GM21717 (cell line): ENCODE data around the gene CFAP157.
"Not testable (repeated sequence)": the region's sequence is repeated elsewhere in the genome, so short reads cannot be mapped to it uniquely, and the experiment has no call there.

Experiments used
- ATAC-seq: cut with Tn5 transposase; IDR thresholded peaks from one replicate; pipeline ENCODE4 v1.9.1; 2021; ENCODE audit warnings: mild to moderate bottlenecking, moderate library complexity; ENCODE audit not compliant: unreplicated experiment

CFAP157 gene

GRCh38 chr9:127734747-127735529, 28.1 kb downstream of the CFAP157 start, which contains the start of gene TOR2A:
Gene TOR2A (minus strand): TSS chr9:127735294. CDS start chr9:127735270, 24 bp downstream.
- peak; percentile 85 for ATAC-seq

GRCh38 chr9:127735530-127736185, 28.9 kb downstream of the CFAP157 start:
- no peak for ATAC-seq

DNA sequence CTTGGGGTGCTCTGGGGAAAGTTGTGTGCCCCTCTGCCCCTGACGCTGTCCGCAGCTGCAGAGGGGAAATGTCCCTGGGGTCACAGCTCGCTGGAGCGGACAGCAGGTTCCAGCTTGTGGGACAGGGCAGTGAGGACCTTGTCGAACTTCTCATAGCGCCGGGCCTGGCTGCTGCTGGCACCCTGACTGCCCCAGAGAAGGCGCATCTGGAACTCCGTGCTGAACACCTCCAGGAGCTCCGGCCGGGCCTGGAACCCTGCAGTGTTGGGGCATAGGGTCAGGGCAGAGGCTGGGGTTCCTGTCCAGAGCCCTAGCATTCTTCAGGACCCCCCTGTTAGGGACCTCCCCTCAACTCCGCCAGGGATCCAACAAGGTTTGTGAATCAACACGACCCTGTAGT, 31.9 kb downstream of the CFAP157 start:
- no peak for ATAC-seq

DNA sequence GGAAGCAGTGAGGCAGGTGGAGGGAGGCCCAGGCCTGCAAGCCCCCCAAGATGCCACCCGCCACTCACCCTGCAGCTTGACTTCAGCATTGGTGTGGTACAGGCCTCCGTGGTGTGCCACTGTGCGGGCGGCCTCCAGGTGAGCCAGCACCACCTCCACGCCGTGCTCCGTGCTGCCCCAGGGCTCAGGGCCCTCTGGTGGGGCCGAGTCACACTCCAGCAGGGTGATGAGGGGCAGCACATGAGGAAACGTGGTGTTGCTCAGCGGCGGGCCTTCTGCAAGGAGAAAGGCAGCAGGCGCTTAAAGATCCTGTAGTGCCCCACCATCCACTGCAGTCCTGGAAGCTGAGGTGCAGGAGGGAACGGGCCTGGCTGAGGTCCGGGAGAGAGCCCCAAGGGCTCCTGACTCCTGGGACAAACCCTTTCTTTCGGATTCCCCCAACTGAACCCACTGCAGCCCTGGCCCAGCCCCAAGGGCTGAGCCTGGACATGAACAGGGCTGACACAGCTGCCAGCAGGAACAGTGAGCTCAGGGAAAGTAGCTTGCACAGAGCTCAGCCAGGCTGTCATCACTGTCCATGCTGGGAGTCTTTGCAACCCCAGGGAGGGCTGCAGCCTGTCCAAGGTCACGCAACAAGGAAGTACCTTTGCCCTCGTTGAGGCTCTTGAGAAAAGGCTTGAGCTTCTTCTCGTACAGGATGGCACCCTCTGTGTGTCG, 33.0 kb downstream of the CFAP157 start:
- ATAC-seq = no peak

GRCh38 chr9:127741831-127742434, 35.1 kb downstream of the CFAP157 start:
- ATAC-seq = no peak

DNA sequence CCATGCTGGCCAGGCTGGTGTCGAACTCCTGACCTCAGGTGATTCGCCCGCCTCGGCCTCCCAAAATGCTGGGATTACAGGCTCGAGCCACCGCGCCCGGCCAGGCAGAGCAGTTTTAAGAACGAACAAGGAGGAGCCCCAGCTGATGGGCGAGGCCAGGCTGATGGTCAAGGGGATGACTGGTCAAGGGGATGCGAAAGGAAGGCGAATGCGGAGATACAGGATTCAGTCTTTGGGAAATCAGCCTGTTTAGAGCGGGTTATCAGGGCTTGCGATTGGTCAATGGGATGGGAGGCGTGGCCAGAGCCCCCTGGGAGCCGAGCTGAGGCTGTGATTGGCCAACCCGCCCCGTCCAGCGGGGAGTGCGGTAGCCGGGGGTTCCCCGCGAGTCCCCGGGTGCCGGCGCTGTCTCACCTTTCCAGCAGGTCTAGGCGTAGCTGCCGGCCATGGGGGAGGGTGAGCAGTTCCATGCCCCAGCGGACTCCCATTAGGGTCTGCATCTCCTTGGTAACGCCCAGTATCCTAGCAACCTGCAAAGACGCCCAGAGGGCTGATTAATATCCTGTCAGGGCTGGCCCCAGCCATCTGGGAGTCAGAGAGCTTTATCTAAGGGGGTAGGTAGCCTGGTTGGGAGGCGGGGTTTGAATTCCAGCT, 35.8 kb downstream of the CFAP157 start:
- ATAC-seq = no peak

- no peak for ATAC-seq
These were observed 37.8 kb downstream of the CFAP157 start for GRCh38 chr9:127744398-127745110.

- no peak for ATAC-seq
These were observed 40.3 kb downstream of the CFAP157 start for GRCh38 chr9:127746959-127747569.

GRCh38 chr9:127749090-127749787, 42.5 kb downstream of the CFAP157 start:
- ATAC-seq = no peak

DNA sequence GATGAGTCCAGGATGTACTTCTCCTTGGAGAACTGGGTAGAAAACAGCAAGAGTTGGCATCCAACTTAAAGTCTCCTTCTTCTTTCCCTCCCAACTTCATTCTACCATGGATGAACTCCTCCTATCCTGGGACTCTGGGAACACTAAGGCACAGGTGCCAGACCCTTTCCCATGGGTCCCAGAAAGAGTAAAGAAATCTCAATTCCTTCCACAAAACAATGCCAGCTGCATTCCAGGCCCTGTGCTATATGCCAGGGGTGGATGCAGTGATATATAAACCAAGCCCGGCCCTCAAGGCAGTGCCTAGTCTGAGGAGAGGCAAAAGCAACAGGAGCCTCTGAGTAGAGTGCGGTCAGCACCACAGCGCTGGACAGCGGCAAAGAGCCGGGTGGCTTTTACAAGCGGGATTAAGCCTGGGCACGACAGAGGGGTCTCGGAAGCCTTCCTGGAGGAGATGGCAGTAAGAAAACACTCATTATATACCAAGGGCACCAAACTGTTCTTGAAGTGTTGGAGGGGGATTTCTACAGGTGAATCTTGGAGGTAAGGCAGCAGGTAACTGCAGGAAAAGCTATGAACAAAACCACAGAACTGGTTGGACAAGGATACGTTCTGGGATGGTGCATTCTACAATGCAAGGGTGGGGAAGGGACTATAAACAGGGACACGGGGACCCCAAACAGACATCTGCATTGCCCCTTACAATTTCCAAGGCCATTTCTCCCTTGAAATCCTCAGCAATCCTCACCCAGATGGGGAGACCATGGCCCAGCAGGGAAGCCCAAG, 44.7 kb downstream of the CFAP157 start:
- ATAC-seq = no peak

DNA sequence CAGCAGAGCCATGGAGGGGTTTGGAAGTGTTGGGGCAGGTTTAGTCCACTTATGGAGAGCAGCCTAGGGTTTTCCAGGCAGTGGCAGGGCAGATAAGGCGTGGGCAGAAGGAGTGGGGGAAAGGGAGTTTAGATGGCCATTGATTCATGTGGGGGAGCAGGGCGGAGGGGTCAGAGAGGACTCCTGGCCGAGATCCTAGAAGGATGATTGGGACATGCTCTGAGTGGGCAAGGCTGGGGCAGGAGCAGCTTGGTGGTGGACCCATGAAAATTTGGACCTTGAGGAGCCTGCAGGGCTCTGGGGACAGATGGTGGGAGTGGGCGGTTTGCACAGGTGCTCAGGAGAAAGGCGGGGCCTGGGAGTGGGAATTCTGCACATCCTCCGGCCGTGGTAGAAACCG, 46.4 kb downstream of the CFAP157 start:
- ATAC-seq = no peak

- no peak for ATAC-seq
These were observed 46.8 kb downstream of the CFAP157 start for GRCh38 chr9:127753622-127754021.

GRCh38 chr9:127754099-127755060, 47.6 kb downstream of the CFAP157 start:
- ATAC-seq = no peak

GRCh38 chr9:127755061-127756060, 48.6 kb downstream of the CFAP157 start:
- no peak for ATAC-seq

- no peak for ATAC-seq
These were observed 49.4 kb downstream of the CFAP157 start for GRCh38 chr9:127756233-127756632.

DNA sequence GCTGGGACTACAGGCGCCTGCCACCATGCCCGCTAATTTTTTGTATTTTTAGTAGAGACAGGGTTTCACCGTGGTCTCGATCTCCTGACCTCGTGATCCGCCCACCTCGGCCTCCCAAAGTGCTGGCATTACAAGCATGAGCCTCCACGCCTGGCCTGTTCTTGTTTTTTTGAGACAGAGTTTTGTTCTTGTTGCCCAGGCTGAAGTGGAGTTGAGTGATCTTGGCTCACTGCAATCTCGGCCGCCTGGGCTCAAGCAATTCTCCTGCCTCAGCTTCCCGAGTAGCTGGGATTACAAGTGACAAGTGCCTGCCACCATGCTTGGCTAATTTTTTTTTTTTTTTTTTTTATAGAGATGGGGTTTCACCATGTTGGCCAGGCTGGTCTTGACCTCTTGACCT, 50.0 kb downstream of the CFAP157 start:
- not testable (repeated sequence) for ATAC-seq
